ENCODE data around the gene SEPHS1. TPM values are rescaled to one million over a fixed set of nuclear protein-coding genes. Genes with fewer than 3 reads are reported as not detected.

The SEPHS1 gene
- total RNA-seq, 1 donor from 2014 or later: 57.0 TPM

DNA sequence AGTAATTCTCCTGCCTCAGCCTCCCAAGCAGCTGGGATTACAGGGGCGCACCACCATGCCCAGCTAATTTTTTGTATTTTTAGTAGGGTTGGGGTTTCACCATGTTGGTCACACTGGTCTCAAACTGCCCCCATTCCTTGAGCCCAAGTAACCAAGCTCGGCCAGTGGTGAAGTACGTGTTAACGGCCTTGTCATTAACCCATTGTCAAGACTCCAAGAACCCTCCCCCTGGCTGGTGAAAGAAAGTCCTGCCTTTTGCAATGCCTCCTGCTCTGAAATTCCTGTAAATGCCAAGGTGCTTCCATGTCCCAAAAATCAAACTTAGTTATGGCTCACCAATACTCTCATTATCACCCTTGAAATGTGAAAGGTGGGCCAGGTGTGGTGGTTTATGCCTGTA is 18.8 kb upstream of the SEPHS1 start:
- no peaks in the 10 kb centered on the region for H3K36me3 Mint-ChIP-seq (ENCODE audit: low read depth, unreplicated experiment)
- DNase-seq (ENCODE audit: low read depth): no peak

DNA sequence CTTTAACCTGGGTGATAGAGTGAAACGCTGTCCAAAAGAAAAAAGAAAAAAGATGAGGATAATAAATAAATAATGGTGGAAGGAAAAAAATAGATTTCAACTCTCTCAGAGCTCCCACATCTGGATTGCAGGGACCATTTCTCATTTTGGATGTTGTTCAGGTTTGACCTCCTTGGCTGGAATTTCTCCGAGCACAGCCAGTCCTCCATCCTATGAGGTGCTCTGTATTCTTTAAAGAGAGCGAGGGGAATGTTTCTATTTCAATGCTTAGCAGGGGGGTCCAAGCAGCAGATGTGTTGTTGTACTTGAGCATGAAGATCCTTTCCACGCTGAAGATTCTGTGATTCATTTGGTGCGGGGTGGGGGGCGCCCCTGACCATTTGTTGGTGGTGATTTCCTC is 17.7 kb upstream of the SEPHS1 start:
- no peaks in the 10 kb centered on the region for H3K9me3 ChIP-seq (ENCODE audit: insufficient read depth, low read depth, low read length)
- no peaks in the 10 kb centered on the region for H3K4me1 ChIP-seq (ENCODE audit: insufficient read depth, low read length)
- H3K27me3 Mint-ChIP-seq (ENCODE audit: low read depth, unreplicated experiment): peaks cover 3% of the 10 kb centered on the region
- H3K9ac ChIP-seq (ENCODE audit: low read length): no peak overlapping the region
- H3K4me3 ChIP-seq (ENCODE audit: insufficient read depth, low read depth, low read length): no peak overlapping the region
- no peaks in the 10 kb centered on the region for H3K27me3 ChIP-seq (ENCODE audit: insufficient read depth, low read length)
- H3K27ac ChIP-seq (ENCODE audit: low read depth, low read length): no peak overlapping the region
- H3K36me3 ChIP-seq (ENCODE audit: insufficient read depth, low read length): no peaks in the 10 kb centered on the region
- H3K4me2 ChIP-seq (ENCODE audit: low read length): no peak overlapping the region
- no peak for DNase-seq (ENCODE audit: low read depth)
- H4K20me1 ChIP-seq (ENCODE audit: insufficient read depth, low read length): no peaks in the 10 kb centered on the region
- no peaks in the 10 kb centered on the region for H3K9me3 Mint-ChIP-seq (ENCODE audit: unreplicated experiment)
- no peaks in the 10 kb centered on the region for H3K36me3 Mint-ChIP-seq (ENCODE audit: low read depth, unreplicated experiment)
- no peaks in the 10 kb centered on the region for H3K79me2 ChIP-seq (ENCODE audit: insufficient read depth, low read length)
- no peaks in the 10 kb centered on the region for H3K4me1 Mint-ChIP-seq (ENCODE audit: low read depth, unreplicated experiment)
- no peak for TF ChIP-seq EZH2 (IDR thresholded peaks at IDR 0.05; ENCODE audit: insufficient read depth, low read length)
- TF ChIP-seq, protein P1, sequence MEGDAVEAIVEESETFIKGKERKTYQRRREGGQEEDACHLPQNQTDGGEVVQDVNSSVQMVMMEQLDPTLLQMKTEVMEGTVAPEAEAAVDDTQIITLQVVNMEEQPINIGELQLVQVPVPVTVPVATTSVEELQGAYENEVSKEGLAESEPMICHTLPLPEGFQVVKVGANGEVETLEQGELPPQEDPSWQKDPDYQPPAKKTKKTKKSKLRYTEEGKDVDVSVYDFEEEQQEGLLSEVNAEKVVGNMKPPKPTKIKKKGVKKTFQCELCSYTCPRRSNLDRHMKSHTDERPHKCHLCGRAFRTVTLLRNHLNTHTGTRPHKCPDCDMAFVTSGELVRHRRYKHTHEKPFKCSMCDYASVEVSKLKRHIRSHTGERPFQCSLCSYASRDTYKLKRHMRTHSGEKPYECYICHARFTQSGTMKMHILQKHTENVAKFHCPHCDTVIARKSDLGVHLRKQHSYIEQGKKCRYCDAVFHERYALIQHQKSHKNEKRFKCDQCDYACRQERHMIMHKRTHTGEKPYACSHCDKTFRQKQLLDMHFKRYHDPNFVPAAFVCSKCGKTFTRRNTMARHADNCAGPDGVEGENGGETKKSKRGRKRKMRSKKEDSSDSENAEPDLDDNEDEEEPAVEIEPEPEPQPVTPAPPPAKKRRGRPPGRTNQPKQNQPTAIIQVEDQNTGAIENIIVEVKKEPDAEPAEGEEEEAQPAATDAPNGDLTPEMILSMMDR (IDR thresholded peaks at IDR 0.05; ENCODE audit: insufficient read depth, low read depth, low read length): no peak
- FAIRE-seq: no peak
- no peak overlapping the region for H3K27ac Mint-ChIP-seq (ENCODE audit: unreplicated experiment)
- no peak overlapping the region for H3K4me3 Mint-ChIP-seq (ENCODE audit: unreplicated experiment)
- no peak overlapping the region for H2AFZ ChIP-seq (ENCODE audit: low read depth, low read length)

More for the DNA sequence above, 18.8 kb upstream of the SEPHS1 start:
- no peak for TF ChIP-seq EZH2 (IDR thresholded peaks at IDR 0.05; ENCODE audit: insufficient read depth, low read length)
- TF ChIP-seq, protein P1 (IDR thresholded peaks at IDR 0.05; ENCODE audit: insufficient read depth, low read depth, low read length): no peak
- Histone ChIP-seq H4K20me1 (ENCODE audit: insufficient read depth, low read length) (no peaks in the 10 kb centered on the region), H3K27me3 (ENCODE audit: insufficient read depth, low read length) (no peaks in the 10 kb centered on the region), H3K4me2 (ENCODE audit: low read length) (no peak overlapping the region), H3K27ac (ENCODE audit: low read depth, low read length) (no peak overlapping the region), H3K4me3 (ENCODE audit: insufficient read depth, low read depth, low read length) (no peak overlapping the region), H3K4me1 (ENCODE audit: insufficient read depth, low read length) (no peaks in the 10 kb centered on the region), H3K36me3 (ENCODE audit: insufficient read depth, low read length) (no peaks in the 10 kb centered on the region), H3K9me3 (ENCODE audit: insufficient read depth, low read depth, low read length) (no peaks in the 10 kb centered on the region), H2AFZ (ENCODE audit: low read depth, low read length) (no peak overlapping the region), H3K9ac (ENCODE audit: low read length) (no peak overlapping the region), H3K79me2 (ENCODE audit: insufficient read depth, low read length) (no peaks in the 10 kb centered on the region)
- no peak for FAIRE-seq
- no peaks in the 10 kb centered on the region for H3K4me1 Mint-ChIP-seq (ENCODE audit: low read depth, unreplicated experiment)
- no peaks in the 10 kb centered on the region for H3K9me3 Mint-ChIP-seq (ENCODE audit: unreplicated experiment)
- no peak overlapping the region for H3K27ac Mint-ChIP-seq (ENCODE audit: unreplicated experiment)
- H3K4me3 Mint-ChIP-seq (ENCODE audit: unreplicated experiment): no peak overlapping the region
- peaks cover 3% of the 10 kb centered on the region for H3K27me3 Mint-ChIP-seq (ENCODE audit: low read depth, unreplicated experiment)

DNA sequence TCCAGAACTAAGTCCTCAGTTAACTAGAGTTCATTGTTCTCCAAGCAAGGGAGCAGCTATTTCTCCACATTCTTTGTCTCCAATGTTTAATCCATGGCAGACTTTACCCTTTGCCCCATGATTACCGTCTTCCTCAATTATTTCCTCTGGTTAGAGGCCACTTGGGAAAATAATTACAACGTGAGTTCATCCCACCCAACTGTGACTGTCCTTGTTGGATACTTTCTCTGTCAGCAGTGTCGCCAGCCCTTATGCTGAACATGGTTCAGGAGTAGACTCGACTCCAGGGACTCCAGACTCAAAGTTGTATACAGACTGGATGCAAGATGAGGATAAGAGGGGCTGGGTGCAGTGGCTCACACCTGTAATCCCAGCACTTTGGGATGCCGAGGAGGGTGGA is 17.1 kb upstream of the SEPHS1 start:
- Histone ChIP-seq H3K9ac (ENCODE audit: low read length) (no peak overlapping the region), H3K4me1 (ENCODE audit: insufficient read depth, low read length) (no peaks in the 10 kb centered on the region), H3K4me2 (ENCODE audit: low read length) (no peak overlapping the region), H3K27me3 (ENCODE audit: insufficient read depth, low read length) (no peaks in the 10 kb centered on the region), H3K9me3 (ENCODE audit: insufficient read depth, low read depth, low read length) (no peaks in the 10 kb centered on the region), H3K79me2 (ENCODE audit: insufficient read depth, low read length) (no peaks in the 10 kb centered on the region), H2AFZ (ENCODE audit: low read depth, low read length) (no peak overlapping the region), H4K20me1 (ENCODE audit: insufficient read depth, low read length) (no peaks in the 10 kb centered on the region), H3K4me3 (ENCODE audit: insufficient read depth, low read depth, low read length) (no peak overlapping the region), H3K36me3 (ENCODE audit: insufficient read depth, low read length) (no peaks in the 10 kb centered on the region), H3K27ac (ENCODE audit: low read depth, low read length) (no peak overlapping the region)
- Mint-ChIP-seq H3K36me3 (ENCODE audit: low read depth, unreplicated experiment) (no peaks in the 10 kb centered on the region), H3K27ac (ENCODE audit: unreplicated experiment) (no peak overlapping the region), H3K9me3 (ENCODE audit: unreplicated experiment) (no peaks in the 10 kb centered on the region), H3K4me3 (ENCODE audit: unreplicated experiment) (no peak overlapping the region), H3K27me3 (ENCODE audit: low read depth, unreplicated experiment) (peaks cover 3% of the 10 kb centered on the region), H3K4me1 (ENCODE audit: low read depth, unreplicated experiment) (no peaks in the 10 kb centered on the region)
- DNase-seq (ENCODE audit: low read depth): no peak
- TF ChIP-seq EZH2 (IDR thresholded peaks at IDR 0.05; ENCODE audit: insufficient read depth, low read length): no peak
- TF ChIP-seq, protein P1 (IDR thresholded peaks at IDR 0.05; ENCODE audit: insufficient read depth, low read depth, low read length): no peak
- no peak for FAIRE-seq

Data from astrocyte (in vitro differentiated cells and primary cell).